GM12801 (cell line): Measurements from ENCODE around the gene TKT.
A peak's percentile ranks its signal among the peaks of the same experiment; 100 is the strongest.

Experiments used
- CTCF ChIP-seq: IDR thresholded peaks from one replicate; pipeline ENCODE4 v1.5.1; 2011; ENCODE audit warnings: control low read depth; ENCODE audit not compliant: insufficient read length; ENCODE audit errors: extremely low read depth

Gene TKT, protein sequence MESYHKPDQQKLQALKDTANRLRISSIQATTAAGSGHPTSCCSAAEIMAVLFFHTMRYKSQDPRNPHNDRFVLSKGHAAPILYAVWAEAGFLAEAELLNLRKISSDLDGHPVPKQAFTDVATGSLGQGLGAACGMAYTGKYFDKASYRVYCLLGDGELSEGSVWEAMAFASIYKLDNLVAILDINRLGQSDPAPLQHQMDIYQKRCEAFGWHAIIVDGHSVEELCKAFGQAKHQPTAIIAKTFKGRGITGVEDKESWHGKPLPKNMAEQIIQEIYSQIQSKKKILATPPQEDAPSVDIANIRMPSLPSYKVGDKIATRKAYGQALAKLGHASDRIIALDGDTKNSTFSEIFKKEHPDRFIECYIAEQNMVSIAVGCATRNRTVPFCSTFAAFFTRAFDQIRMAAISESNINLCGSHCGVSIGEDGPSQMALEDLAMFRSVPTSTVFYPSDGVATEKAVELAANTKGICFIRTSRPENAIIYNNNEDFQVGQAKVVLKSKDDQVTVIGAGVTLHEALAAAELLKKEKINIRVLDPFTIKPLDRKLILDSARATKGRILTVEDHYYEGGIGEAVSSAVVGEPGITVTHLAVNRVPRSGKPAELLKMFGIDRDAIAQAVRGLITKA

DNA sequence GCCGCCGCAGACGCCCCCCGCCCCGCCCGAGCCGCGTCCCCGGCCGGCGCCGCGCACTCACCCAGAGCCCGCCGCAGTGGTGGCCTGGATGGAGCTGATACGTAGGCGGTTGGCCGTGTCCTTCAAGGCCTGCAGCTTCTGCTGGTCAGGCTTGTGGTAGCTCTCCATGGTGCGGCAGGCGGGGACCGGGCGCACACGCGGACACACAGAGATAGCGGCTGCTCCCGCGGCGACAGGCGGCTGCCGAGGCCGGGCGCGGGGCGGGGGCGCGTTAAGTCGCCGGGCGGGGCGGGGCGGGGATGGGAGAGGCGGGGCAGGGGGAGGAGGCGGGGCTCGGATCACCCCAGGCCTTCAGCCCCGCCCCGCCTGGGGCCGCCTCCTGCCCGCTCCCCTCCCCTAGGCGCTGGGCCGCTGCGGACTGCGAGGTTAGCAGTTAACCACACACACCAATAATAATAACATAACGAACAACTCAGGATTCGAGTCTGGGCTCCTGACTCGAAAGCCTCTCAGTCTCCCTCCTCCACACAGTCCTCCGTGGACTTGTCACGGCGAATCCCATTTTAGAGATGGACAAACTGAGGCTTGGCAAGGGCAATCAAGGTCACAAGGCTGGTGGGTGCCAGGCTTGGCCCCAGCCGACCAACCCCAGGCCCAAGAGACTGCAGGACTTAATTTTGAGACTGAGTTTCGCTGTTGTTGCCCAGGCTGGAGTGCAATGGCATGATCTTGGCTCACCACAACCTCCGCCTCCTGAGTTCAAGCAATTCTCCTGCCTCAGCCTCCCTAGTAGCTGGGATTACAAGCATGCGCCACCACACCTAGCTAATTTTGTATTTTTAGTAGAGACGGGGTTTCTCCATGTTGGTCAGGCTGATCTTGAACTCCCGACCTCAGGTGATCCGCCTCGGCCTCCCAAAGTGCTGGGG is at the start of gene TKT:
Gene TKT (minus strand): TSS at position 248 of the 929 bp plus-strand sequence. CDS start 80 bp downstream, at position 168.
- no peak for TF ChIP-seq CTCF

GRCh38 chr3:53303957-53304356 is 48.1 kb upstream of the TKT start:
- TF ChIP-seq CTCF = no peak

DNA sequence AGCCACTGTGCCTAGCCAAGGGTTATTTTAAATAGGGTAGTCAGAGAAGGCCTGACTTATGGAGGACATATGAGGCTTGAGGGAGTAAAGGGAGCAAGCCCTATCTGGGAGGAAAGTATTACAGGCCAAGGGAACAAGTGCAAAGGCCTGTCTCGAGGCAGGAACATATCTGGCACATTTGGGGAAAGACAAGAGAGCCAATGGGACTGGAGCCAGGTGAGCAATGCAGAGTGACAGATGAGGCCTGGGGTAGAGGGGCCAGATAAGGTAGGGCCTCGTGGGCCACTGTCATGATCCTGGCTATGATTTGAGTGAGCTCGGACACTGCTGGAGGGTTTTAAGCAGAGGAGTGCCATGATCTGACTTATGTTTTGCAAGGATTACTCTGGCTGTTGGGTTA is 47.7 kb upstream of the TKT start:
- no peak for TF ChIP-seq CTCF

GRCh38 chr3:53300826-53301225 is 45.0 kb upstream of the TKT start:
- no peak for TF ChIP-seq CTCF

GRCh38 chr3:53299611-53300023 is 43.8 kb upstream of the TKT start:
- peak; percentile 32 for TF ChIP-seq CTCF

GRCh38 chr3:53295410-53295809 is 39.6 kb upstream of the TKT start:
- no peak for TF ChIP-seq CTCF

GRCh38 chr3:53293867-53294266 is 38.0 kb upstream of the TKT start:
- TF ChIP-seq CTCF = no peak
